Measurements from ENCODE around the gene NUP85. TPM values are rescaled to one million over a fixed set of nuclear protein-coding genes. Genes with fewer than 3 reads are reported as not detected.

Gene NUP85
- total and polyA plus RNA-seq, 4 donors = 40.4 to 69.5 (median 46.1) TPM

GRCh38 chr17:75173526-75173925 is 32.0 kb upstream of the NUP85 start:
- TF ChIP-seq CTCF (IDR thresholded peaks at IDR 0.05; ENCODE audit: control extremely low read depth, extremely low read depth) = no peak
- DNase-seq (no peak), ATAC-seq (ENCODE audit: insufficient read depth, low FRiP score) (no peak)
- WGBS, 2 donors = 82 to 87% methylated on average over 4 of the region's 4 CpGs
- Histone ChIP-seq H3K9me3 (ENCODE audit: control insufficient read depth in 4 of 4, insufficient read depth in 3 of 4, low read length in 3 of 4) (no peaks in the 10 kb centered on the region), H3K27me3 (ENCODE audit: control insufficient read depth in 3 of 3, insufficient read depth in 3 of 3, low read length in 2 of 3) (no peaks in the 10 kb centered on the region), H3K27ac (ENCODE audit: low read depth in 1 of 2, low read length in 1 of 2) (peak overlapping the region in 1 of 2 donors; percentile 5), H3K4me1 (ENCODE audit: control insufficient read depth in 5 of 5, insufficient read depth in 5 of 5, low read length in 5 of 5) (peaks cover 0 to 2% (median 0%) of the 10 kb centered on the region in 5 donors), H3K4me3 (no peak overlapping the region), H3K36me3 (ENCODE audit: control insufficient read depth in 4 of 4, insufficient read depth in 4 of 4, low read length in 4 of 4) (peaks cover 29 to 42% (median 32%) of the 10 kb centered on the region in 4 donors), H3K9ac (ENCODE audit: insufficient read depth in 1 of 2, low read length in 2 of 2) (no peak overlapping the region)

- no peaks in the 10 kb centered on the region for H3K9me3 ChIP-seq (ENCODE audit: control insufficient read depth in 4 of 4, insufficient read depth in 3 of 4, low read length in 3 of 4)
- WGBS, 2 donors = 95 to 96% methylated on average over 11 of the region's 11 CpGs
- H3K4me3 ChIP-seq = no peak overlapping the region
- H3K4me1 ChIP-seq (ENCODE audit: control insufficient read depth in 5 of 5, insufficient read depth in 5 of 5, low read length in 5 of 5) = peaks cover 0 to 2% (median 0%) of the 10 kb centered on the region in 5 donors
- ATAC-seq (ENCODE audit: insufficient read depth, low FRiP score) (no peak), DNase-seq (no peak)
- H3K9ac ChIP-seq (ENCODE audit: insufficient read depth in 1 of 2, low read length in 2 of 2) = no peak overlapping the region
- H3K27me3 ChIP-seq (ENCODE audit: control insufficient read depth in 3 of 3, insufficient read depth in 3 of 3, low read length in 2 of 3) = no peaks in the 10 kb centered on the region
- no peak overlapping the region for H3K27ac ChIP-seq (ENCODE audit: low read depth in 1 of 2, low read length in 1 of 2)
- peaks cover 27 to 45% (median 35%) of the 10 kb centered on the region in 4 donors for H3K36me3 ChIP-seq (ENCODE audit: control insufficient read depth in 4 of 4, insufficient read depth in 4 of 4, low read length in 4 of 4)
- TF ChIP-seq CTCF (IDR thresholded peaks at IDR 0.05; ENCODE audit: control extremely low read depth, extremely low read depth) = no peak
These were observed 30.5 kb upstream of the NUP85 start for GRCh38 chr17:75174996-75175395.

DNA sequence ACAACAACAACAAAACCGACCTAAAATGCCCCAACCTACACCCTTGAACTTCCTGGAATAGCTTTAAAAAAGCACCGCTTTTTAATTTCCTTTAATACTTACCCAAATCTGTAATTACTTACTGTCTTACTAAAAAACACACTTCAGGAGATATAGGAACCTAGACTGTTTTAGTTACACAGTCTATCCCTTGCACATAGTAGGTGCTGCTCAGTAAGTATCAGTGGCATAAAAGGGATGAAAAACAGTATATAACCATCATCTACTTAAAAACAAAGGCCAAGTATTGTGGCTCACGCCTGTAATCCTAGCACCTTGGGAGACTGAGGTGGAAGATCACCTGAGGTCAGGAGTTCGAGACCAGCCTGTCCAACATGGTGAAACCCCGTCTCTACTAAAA is 28.9 kb upstream of the NUP85 start:
- DNase-seq = no peak
- H3K9ac ChIP-seq (ENCODE audit: insufficient read depth in 1 of 2, low read length in 2 of 2) = no peak overlapping the region
- H3K36me3 ChIP-seq (ENCODE audit: control insufficient read depth in 4 of 4, insufficient read depth in 4 of 4, low read length in 4 of 4) = peaks cover 27 to 46% (median 33%) of the 10 kb centered on the region in 4 donors
- H3K27ac ChIP-seq (ENCODE audit: low read depth in 1 of 2, low read length in 1 of 2) = no peak overlapping the region
- peaks cover 0 to 7% (median 0%) of the 10 kb centered on the region in 5 donors for H3K4me1 ChIP-seq (ENCODE audit: control insufficient read depth in 5 of 5, insufficient read depth in 5 of 5, low read length in 5 of 5)
- H3K9me3 ChIP-seq (ENCODE audit: control insufficient read depth in 4 of 4, insufficient read depth in 3 of 4, low read length in 3 of 4) = no peaks in the 10 kb centered on the region
- TF ChIP-seq CTCF (IDR thresholded peaks at IDR 0.05; ENCODE audit: control extremely low read depth, extremely low read depth) = no peak
- ATAC-seq (ENCODE audit: insufficient read depth, low FRiP score) = no peak
- H3K4me3 ChIP-seq = no peak overlapping the region
- WGBS, 2 donors = 88 to 96% methylated on average over 5 of the region's 5 CpGs
- H3K27me3 ChIP-seq (ENCODE audit: control insufficient read depth in 3 of 3, insufficient read depth in 3 of 3, low read length in 2 of 3) = no peaks in the 10 kb centered on the region

DNA sequence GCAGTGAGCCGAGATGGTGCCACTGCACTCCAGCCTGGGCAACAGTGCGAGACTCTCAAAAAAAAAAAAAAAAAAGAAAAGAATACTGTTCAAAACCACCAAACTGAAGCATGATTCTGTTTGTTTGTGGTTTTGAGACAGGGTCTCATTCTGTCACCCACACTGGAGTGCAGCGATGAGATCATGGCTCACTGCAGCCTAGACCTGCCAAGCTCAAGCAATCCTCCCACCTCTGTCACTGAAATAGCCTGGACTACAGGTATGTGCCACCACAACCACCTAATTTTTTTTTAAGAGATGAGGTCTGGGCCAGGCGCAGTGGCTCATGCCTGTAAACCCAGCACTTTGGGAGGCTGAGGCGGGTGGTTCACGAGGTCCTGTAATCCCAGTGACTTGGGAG is 27.0 kb upstream of the NUP85 start:
- WGBS, 2 donors = 91 to 94% methylated on average over 6 of the region's 6 CpGs
- H3K36me3 ChIP-seq (ENCODE audit: control insufficient read depth in 4 of 4, insufficient read depth in 4 of 4, low read length in 4 of 4) = peaks cover 15 to 37% (median 23%) of the 10 kb centered on the region in 4 donors
- H3K4me1 ChIP-seq (ENCODE audit: control insufficient read depth in 5 of 5, insufficient read depth in 5 of 5, low read length in 5 of 5) = peaks cover 0 to 7% (median 0%) of the 10 kb centered on the region in 5 donors
- no peaks in the 10 kb centered on the region for H3K9me3 ChIP-seq (ENCODE audit: control insufficient read depth in 4 of 4, insufficient read depth in 3 of 4, low read length in 3 of 4)
- H3K27ac ChIP-seq (ENCODE audit: low read depth in 1 of 2, low read length in 1 of 2) = no peak overlapping the region
- H3K27me3 ChIP-seq (ENCODE audit: control insufficient read depth in 3 of 3, insufficient read depth in 3 of 3, low read length in 2 of 3) = no peaks in the 10 kb centered on the region
- no peak overlapping the region for H3K4me3 ChIP-seq
- no peak for ATAC-seq (ENCODE audit: insufficient read depth, low FRiP score)
- no peak for TF ChIP-seq CTCF (IDR thresholded peaks at IDR 0.05; ENCODE audit: control extremely low read depth, extremely low read depth)
- no peak overlapping the region for H3K9ac ChIP-seq (ENCODE audit: insufficient read depth in 1 of 2, low read length in 2 of 2)
- no peak for DNase-seq

All from lung (tissue), 12 donors.